Endothelial cell of umbilical vein (primary cell): ENCODE data around the gene KLF13. TPM values are rescaled to one million over a fixed set of nuclear protein-coding genes. Genes with fewer than 3 reads are reported as not detected.

Source experiments
- BruUV-seq: library from RNA; stranded (reverse); fragments of 400-500 nt; replicated peaks from 2 replicates; lab custom pipeline; 2021; lab: Mats Ljungman, UMichigan
- CTCF ChIA-PET: fragments of 300-600, 350-600 bp; sonication (Branson Sonifier 250); formaldehyde crosslinking; loops from one replicate; lab custom pipeline; 2021; ENCODE audit warnings: antibody characterized with exemption, inconsistent platforms; lab: Charles Lee
- POLR2A ChIA-PET: fragments of 300-600, 350-600 bp; sonication (Branson Sonifier 250); formaldehyde crosslinking; loops from one replicate; lab custom pipeline; 2021; ENCODE audit warnings: antibody characterized with exemption, inconsistent platforms; lab: Charles Lee
- DNase-seq: peaks from one replicate; pipeline ENCODE4 v3.0.0-alpha.2; 2011; ENCODE audit warnings: low read depth, low spot score
- FAIRE-seq: peaks from 2 replicates; lab custom pipeline; 2011; peaks lifted over from hg19 to GRCh38; lab: Jason Lieb, UNC
- H2AFZ ChIP-seq: 2 replicates; pipeline ENCODE4 v1.6.0; 2012; ENCODE audit warnings: low read depth, low read length, control low read depth, inconsistent platforms
- H3K27ac ChIP-seq: 2 replicates; pipeline ENCODE4 v1.5.1; 2011; ENCODE audit warnings: low read depth, mild to moderate bottlenecking, control low read depth, low read length, moderate library complexity; ENCODE audit not compliant: insufficient read depth
- H3K27me3 ChIP-seq, 2 experiments: 2 replicates each; pipeline versions ENCODE4 v1.6.0 to v1.6.1; 2011; ENCODE audit warnings: low read length in 2 of 2, mixed read lengths in 1 of 2; ENCODE audit not compliant: control insufficient read depth in 2 of 2, insufficient read depth in 2 of 2
- H3K36me3 ChIP-seq, 2 experiments: 2 replicates in 1 of 2; 3 replicates in 1 of 2; pipeline ENCODE4 v1.5.1; 2011; ENCODE audit warnings: low read length in 2 of 2, mild to moderate bottlenecking in 1 of 2, moderate library complexity in 1 of 2; ENCODE audit not compliant: control insufficient read depth in 2 of 2, insufficient read depth in 2 of 2; ENCODE audit errors: extremely low read depth in 1 of 2
- H3K4me1 ChIP-seq: 3 replicates; pipeline ENCODE4 v1.5.1; 2011; ENCODE audit warnings: mild to moderate bottlenecking, low read length; ENCODE audit not compliant: control insufficient read depth, insufficient read depth; ENCODE audit errors: extremely low read depth
- H3K4me2 ChIP-seq: 2 replicates; pipeline ENCODE4 v1.6.1; 2011; ENCODE audit warnings: low read length, control low read depth, mixed read lengths; ENCODE audit not compliant: insufficient read depth
- H3K4me3 ChIP-seq, 3 experiments: fragments of 200-600 bp in 1 of 3; sonication (generic), shearing (Covaris generic) in 1 of 3; replicated peaks in 1 of 3; 2 replicates each; pipeline ENCODE4 v1.5.1; 2011 to 2016; ENCODE audit warnings: control low read depth in 3 of 3, low read length in 3 of 3, mild to moderate bottlenecking in 2 of 3, inconsistent platforms in 1 of 3, low read depth in 1 of 3, moderate library complexity in 1 of 3; ENCODE audit not compliant: insufficient read depth in 1 of 3
- H3K79me2 ChIP-seq: 2 replicates; pipeline ENCODE4 v1.6.0; 2012; ENCODE audit warnings: low read length, inconsistent platforms; ENCODE audit not compliant: control insufficient read depth, insufficient read depth
- H3K9ac ChIP-seq: replicated peaks from 2 replicates; pipeline ENCODE3; 2011; ENCODE audit warnings: low read length, control low read depth; ENCODE audit not compliant: insufficient read depth; ENCODE audit errors: extremely low read depth
- H3K9me1 ChIP-seq: replicated peaks from 3 replicates; pipeline ENCODE4 v1.6.0; 2011; ENCODE audit warnings: mild to moderate bottlenecking, low read length; ENCODE audit not compliant: control insufficient read depth, insufficient read depth; ENCODE audit errors: extremely low read depth
- H3K9me3 ChIP-seq: replicated peaks from 2 replicates; pipeline ENCODE4 v1.5.1; 2012; ENCODE audit warnings: low read length, inconsistent platforms; ENCODE audit not compliant: control insufficient read depth, insufficient read depth
- H4K20me1 ChIP-seq: replicated peaks from 2 replicates; pipeline ENCODE3; 2011; ENCODE audit warnings: mild to moderate bottlenecking, low read length; ENCODE audit not compliant: control insufficient read depth, insufficient read depth; ENCODE audit errors: extremely low read depth
- EZH2 ChIP-seq: IDR thresholded peaks from 2 replicates; pipeline ENCODE4 v1.6.1; 2012; ENCODE audit warnings: borderline replicate concordance, low read depth, mild to moderate bottlenecking, moderate library complexity, low read length, inconsistent platforms; ENCODE audit not compliant: severe bottlenecking
- FOS ChIP-seq: IDR thresholded peaks from 2 replicates; pipeline ENCODE4 v1.6.1; 2011; ENCODE audit warnings: mild to moderate bottlenecking, low read length, moderate library complexity, borderline replicate concordance; ENCODE audit not compliant: insufficient read depth
- GATA2 ChIP-seq: IDR thresholded peaks from 2 replicates; pipeline ENCODE4 v1.7.0; 2011; ENCODE audit warnings: low read depth, mild to moderate bottlenecking, moderate library complexity, mixed read lengths, low read length; ENCODE audit not compliant: insufficient read length, insufficient read depth
- JUN ChIP-seq: IDR thresholded peaks from 2 replicates; pipeline ENCODE4 v1.6.1; 2011; ENCODE audit warnings: borderline replicate concordance, low read depth; ENCODE audit not compliant: insufficient read length, insufficient read depth
- MAX ChIP-seq: IDR thresholded peaks from 2 replicates; pipeline ENCODE4 v1.6.1; 2011; ENCODE audit not compliant: insufficient read depth, insufficient read length
- MYC ChIP-seq: IDR thresholded peaks from one replicate; pipeline ENCODE4 v1.6.1; 2011; ENCODE audit warnings: mild to moderate bottlenecking, low read depth, low read length
- POLR2A ChIP-seq: IDR thresholded peaks from 2 replicates; pipeline ENCODE4 v1.6.1; 2012; ENCODE audit warnings: low read depth, mild to moderate bottlenecking, control low read depth, low read length
- POLR2AphosphoS5 ChIP-seq: IDR thresholded peaks from 2 replicates; pipeline ENCODE4 v1.6.1; 2012; ENCODE audit warnings: low read depth, mild to moderate bottlenecking, control low read depth, low read length, moderate library complexity; ENCODE audit not compliant: insufficient read depth
- dilution Hi-C: fragments of 300-500 bp; cut with MboI; formaldehyde crosslinking; loops from one replicate; pipeline ENCODE4 v1.15.0; 2019; ENCODE audit warnings: low sequenced_read_pairs; ENCODE audit not compliant: extremely low pct_ligation_motif_present
- intact Hi-C: fragments of 100-400 bp; cut with micrococcal nuclease; formaldehyde crosslinking; loops from one replicate; pipeline ENCODE4 v1.10.0; 2022
- polyA plus RNA-seq, 4 experiments: library from polyadenylated mRNA; depleted of rRNA in 3 of 4; stranded (reverse) in 3 of 4; unstranded in 1 of 4; fragments of >200 nt; gene quantifications; 2 replicates each; pipeline versions ENCODE4 v1.2.1 to v1.2.3, GENCODE V29; 2011 to 2012; ENCODE audit warnings: missing spikeins in 1 of 4
- total RNA-seq: library from RNA; stranded (reverse); gene quantifications from 2 replicates; pipeline ENCODE4 v1.2.3, GENCODE V29; 2021
- TF ChIP-seq, protein P1 (sequence below), 2 donors: IDR thresholded peaks; 1 replicate in 1 of 2; 2 replicates in 1 of 2; pipeline ENCODE4 v1.5.1; 2011; ENCODE audit warnings: low read length in 2 of 2, mild to moderate bottlenecking in 2 of 2, moderate library complexity in 2 of 2, control low read depth in 1 of 2, inconsistent platforms in 1 of 2, low read depth in 1 of 2; ENCODE audit not compliant: insufficient read depth in 1 of 2; ENCODE audit errors: extremely low read depth in 1 of 2

KLF13 gene
- total and polyA plus RNA-seq, 2 donors (not counting 3 experiments of a cell fraction or from before 2014, with no cell fraction given): 10.1 to 31.9 TPM

GRCh38 chr15:31360843-31361763 lies 34.5 kb downstream of the KLF13 start:
- ChIA-PET POLR2A (no interaction called here), CTCF (no interaction called here)
- intact Hi-C loops: no loop called here
- Histone ChIP-seq H4K20me1 (no peaks in the 10 kb centered on the region), H3K9me1 (no peaks in the 10 kb centered on the region), H3K27ac (no peak overlapping the region), H3K4me1 (peaks cover 7% of the 10 kb centered on the region), H3K4me2 (no peak overlapping the region), H3K27me3 (no peaks in the 10 kb centered on the region), H3K9me3 (no peaks in the 10 kb centered on the region), H3K9ac (no peak overlapping the region), H3K36me3 (no peaks in the 10 kb centered on the region), H3K4me3 (no peak overlapping the region), H3K79me2 (peaks cover 12% of the 10 kb centered on the region), H2AFZ (no peak overlapping the region)
- no peak for DNase-seq
- no peak for TF ChIP-seq JUN
- TF ChIP-seq FOS: no peak
- no peak for TF ChIP-seq GATA2
- no peak for TF ChIP-seq POLR2AphosphoS5
- TF ChIP-seq, protein P1, sequence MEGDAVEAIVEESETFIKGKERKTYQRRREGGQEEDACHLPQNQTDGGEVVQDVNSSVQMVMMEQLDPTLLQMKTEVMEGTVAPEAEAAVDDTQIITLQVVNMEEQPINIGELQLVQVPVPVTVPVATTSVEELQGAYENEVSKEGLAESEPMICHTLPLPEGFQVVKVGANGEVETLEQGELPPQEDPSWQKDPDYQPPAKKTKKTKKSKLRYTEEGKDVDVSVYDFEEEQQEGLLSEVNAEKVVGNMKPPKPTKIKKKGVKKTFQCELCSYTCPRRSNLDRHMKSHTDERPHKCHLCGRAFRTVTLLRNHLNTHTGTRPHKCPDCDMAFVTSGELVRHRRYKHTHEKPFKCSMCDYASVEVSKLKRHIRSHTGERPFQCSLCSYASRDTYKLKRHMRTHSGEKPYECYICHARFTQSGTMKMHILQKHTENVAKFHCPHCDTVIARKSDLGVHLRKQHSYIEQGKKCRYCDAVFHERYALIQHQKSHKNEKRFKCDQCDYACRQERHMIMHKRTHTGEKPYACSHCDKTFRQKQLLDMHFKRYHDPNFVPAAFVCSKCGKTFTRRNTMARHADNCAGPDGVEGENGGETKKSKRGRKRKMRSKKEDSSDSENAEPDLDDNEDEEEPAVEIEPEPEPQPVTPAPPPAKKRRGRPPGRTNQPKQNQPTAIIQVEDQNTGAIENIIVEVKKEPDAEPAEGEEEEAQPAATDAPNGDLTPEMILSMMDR (IDR thresholded peaks at IDR 0.05; ENCODE audit: extremely low read depth in 1 of 2, insufficient read depth in 1 of 2, low read depth in 1 of 2, low read length in 2 of 2): no peak
- no peak for TF ChIP-seq MAX
- TF ChIP-seq EZH2: no peak
- TF ChIP-seq POLR2A: no peak
- TF ChIP-seq MYC: no peak
- no peak for FAIRE-seq
- dilution Hi-C loops: no loop called here
- BruUV-seq: no TSS peak
